ENCODE results near the gene IER2. TPM values are rescaled to one million over a fixed set of nuclear protein-coding genes. Genes with fewer than 3 reads are reported as not detected.
A peak's percentile ranks its signal among the peaks of the same experiment; 100 is the strongest.

IER2 gene
- total RNA-seq, 1 experiment from 2014 or later = 80.4 TPM

DNA sequence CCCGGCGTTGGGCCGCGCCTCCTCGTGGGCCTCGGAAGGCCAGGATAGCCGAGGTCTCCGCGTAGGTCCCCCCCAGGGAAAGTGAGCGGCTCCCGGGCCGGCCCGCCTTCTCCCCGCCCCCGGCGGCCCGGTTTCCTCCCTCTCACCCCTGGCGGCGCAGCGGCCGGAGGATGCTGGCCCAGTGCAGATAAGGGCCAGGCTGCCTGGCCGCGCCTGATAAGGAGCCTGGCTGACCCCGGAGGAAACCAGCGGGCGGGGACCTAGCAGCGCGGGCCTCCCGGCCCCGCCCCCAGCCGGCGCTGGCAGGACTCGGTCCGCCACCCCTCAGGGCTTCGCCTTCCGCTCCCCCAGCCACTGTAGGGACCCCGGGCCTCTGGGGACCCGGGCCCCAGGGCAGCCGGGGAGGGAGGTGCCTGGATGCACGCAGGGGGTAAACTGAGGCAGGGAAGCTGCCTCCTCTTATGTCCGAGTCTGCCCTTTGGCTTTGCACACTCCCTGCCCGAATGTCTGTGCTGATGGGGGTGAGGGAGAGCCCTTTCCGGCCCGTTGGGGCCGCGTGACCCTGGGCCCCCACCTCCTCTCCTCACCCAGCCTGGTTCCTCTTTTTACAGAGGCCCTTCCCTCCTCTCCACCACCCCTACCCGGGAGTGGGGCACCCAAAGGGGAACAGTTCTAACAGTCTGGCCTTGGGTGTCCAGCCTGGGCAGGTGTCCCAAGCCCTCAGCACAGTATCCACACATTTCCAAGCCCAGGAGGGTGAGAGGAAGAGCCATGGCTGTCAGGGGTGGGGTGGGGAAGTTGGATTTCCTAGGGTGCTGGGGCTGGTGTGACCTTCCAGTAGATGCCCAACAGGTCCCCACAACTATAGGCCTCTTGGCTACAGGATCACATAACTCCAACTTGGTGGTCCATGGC lies 47.3 kb upstream of the IER2 start, which contains the start of gene LYL1:
Gene LYL1 (minus strand): TSS at position 193 of the 915 bp plus-strand sequence. CDS start 1,687 bp downstream, outside the sequence.
- ChIA-PET CTCF (no interaction called here), POLR2A (no interaction called here)
- H3K27me3 ChIP-seq (ENCODE audit: control insufficient read depth, insufficient read depth, low read length) = no peaks in the 10 kb centered on the region
- in situ Hi-C loops (cut with HindIII; ENCODE audit: low pct_unique_long_range_greater_than_20kb, low sequenced_read_pairs) (no loop called here), intact Hi-C loops (cut with micrococcal nuclease; ENCODE audit: unreplicated experiment) (no loop called here)
- H3K4me1 ChIP-seq (ENCODE audit: control insufficient read depth, insufficient read depth, low read length) = peaks cover 9% of the 10 kb centered on the region
- ATAC-seq (peak; percentile 66), DNase-seq (ENCODE audit: low read depth, low spot score) (no peak)
- TF ChIP-seq TCF7L2 (IDR thresholded peaks at IDR 0.05; ENCODE audit: low read depth, low read length) (no peak), SIN3A (IDR thresholded peaks at IDR 0.05; ENCODE audit: borderline replicate concordance, insufficient read depth, low read depth, low read length) (no peak), POLR2AphosphoS5 (IDR thresholded peaks at IDR 0.05; ENCODE audit: low read depth, low read length) (no peak)
- TF ChIP-seq, protein P1, sequence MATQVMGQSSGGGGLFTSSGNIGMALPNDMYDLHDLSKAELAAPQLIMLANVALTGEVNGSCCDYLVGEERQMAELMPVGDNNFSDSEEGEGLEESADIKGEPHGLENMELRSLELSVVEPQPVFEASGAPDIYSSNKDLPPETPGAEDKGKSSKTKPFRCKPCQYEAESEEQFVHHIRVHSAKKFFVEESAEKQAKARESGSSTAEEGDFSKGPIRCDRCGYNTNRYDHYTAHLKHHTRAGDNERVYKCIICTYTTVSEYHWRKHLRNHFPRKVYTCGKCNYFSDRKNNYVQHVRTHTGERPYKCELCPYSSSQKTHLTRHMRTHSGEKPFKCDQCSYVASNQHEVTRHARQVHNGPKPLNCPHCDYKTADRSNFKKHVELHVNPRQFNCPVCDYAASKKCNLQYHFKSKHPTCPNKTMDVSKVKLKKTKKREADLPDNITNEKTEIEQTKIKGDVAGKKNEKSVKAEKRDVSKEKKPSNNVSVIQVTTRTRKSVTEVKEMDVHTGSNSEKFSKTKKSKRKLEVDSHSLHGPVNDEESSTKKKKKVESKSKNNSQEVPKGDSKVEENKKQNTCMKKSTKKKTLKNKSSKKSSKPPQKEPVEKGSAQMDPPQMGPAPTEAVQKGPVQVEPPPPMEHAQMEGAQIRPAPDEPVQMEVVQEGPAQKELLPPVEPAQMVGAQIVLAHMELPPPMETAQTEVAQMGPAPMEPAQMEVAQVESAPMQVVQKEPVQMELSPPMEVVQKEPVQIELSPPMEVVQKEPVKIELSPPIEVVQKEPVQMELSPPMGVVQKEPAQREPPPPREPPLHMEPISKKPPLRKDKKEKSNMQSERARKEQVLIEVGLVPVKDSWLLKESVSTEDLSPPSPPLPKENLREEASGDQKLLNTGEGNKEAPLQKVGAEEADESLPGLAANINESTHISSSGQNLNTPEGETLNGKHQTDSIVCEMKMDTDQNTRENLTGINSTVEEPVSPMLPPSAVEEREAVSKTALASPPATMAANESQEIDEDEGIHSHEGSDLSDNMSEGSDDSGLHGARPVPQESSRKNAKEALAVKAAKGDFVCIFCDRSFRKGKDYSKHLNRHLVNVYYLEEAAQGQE (IDR thresholded peaks at IDR 0.05; ENCODE audit: insufficient read depth in 1 of 2, low read depth in 2 of 2, low read length in 1 of 2) = no peak
- TF ChIP-seq, protein P2, sequence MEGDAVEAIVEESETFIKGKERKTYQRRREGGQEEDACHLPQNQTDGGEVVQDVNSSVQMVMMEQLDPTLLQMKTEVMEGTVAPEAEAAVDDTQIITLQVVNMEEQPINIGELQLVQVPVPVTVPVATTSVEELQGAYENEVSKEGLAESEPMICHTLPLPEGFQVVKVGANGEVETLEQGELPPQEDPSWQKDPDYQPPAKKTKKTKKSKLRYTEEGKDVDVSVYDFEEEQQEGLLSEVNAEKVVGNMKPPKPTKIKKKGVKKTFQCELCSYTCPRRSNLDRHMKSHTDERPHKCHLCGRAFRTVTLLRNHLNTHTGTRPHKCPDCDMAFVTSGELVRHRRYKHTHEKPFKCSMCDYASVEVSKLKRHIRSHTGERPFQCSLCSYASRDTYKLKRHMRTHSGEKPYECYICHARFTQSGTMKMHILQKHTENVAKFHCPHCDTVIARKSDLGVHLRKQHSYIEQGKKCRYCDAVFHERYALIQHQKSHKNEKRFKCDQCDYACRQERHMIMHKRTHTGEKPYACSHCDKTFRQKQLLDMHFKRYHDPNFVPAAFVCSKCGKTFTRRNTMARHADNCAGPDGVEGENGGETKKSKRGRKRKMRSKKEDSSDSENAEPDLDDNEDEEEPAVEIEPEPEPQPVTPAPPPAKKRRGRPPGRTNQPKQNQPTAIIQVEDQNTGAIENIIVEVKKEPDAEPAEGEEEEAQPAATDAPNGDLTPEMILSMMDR (IDR thresholded peaks at IDR 0.05) = no peak
- H3K36me3 ChIP-seq (ENCODE audit: control insufficient read depth, insufficient read depth, low read length) = 0 out of 2 replicates have a peak, but pooled peaks cover 2% of the 10 kb centered on the region
- no peaks in the 10 kb centered on the region for H3K9me3 ChIP-seq (ENCODE audit: control insufficient read depth, insufficient read depth, low read depth, low read length)
- no TSS peak for BruUV-seq (replicated peaks)
- H3K4me3 ChIP-seq (ENCODE audit: low read depth in 2 of 2, low read length in 2 of 2) = peak within 1 kb of the TSS; percentile 18 to 32
- peak within 1 kb of the TSS; percentile 48 for H3K27ac ChIP-seq (ENCODE audit: low read length)

DNA sequence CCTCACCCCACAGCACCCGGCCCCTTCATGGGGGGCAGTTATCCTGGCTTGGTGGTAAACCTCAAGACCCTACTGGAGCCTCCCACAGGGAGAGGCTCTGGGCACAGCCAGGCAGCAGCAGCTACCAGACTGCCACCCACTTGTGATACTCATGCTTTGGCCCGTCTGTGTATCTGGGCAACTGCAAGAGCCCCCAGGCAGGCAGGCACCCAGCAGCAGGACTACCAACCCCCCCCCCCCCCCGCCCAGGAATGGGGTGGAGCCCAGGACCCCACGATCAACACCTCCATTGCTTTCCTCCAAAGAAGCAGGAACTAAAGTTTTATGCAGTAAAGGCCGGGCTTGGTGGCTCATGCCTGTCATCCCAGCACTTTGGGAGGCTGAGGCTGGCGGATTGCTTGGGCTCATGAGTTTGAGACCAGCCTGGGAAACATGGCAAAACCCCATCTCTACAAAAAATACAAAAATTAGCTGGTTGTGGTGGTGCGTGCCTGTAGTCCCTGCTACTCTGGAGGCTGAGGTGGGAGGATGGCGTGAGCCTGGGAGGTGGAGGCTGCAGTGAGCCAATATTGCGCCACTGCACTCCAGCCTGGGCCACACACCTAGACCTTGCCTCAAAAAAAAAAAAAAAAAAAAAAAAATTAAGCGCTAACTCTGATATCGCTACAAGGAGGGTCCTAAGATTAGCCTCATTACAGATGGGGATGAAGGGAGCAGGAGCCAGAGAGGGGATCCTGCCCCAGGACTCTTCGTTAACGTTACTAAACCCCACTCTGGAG lies 46.4 kb upstream of the IER2 start:
- ChIA-PET POLR2A (no interaction called here), CTCF (no interaction called here)
- peaks cover 9% of the 10 kb centered on the region for H3K4me1 ChIP-seq (ENCODE audit: control insufficient read depth, insufficient read depth, low read length)
- ATAC-seq = peak; percentile 24; the same call in 1 of the 2 replicates
- H3K9me3 ChIP-seq (ENCODE audit: control insufficient read depth, insufficient read depth, low read depth, low read length) = no peaks in the 10 kb centered on the region
- BruUV-seq (replicated peaks) = no TSS peak
- DNase-seq (ENCODE audit: low read depth, low spot score) = no peak
- H3K27me3 ChIP-seq (ENCODE audit: control insufficient read depth, insufficient read depth, low read length) = no peaks in the 10 kb centered on the region
- 0 out of 2 replicates have a peak, but pooled peaks cover 2% of the 10 kb centered on the region for H3K36me3 ChIP-seq (ENCODE audit: control insufficient read depth, insufficient read depth, low read length)
- H3K27ac ChIP-seq (ENCODE audit: low read length) = no peak overlapping the region
- in situ Hi-C loops (cut with HindIII; ENCODE audit: low pct_unique_long_range_greater_than_20kb, low sequenced_read_pairs) = no loop called here
- no peak overlapping the region for H3K4me3 ChIP-seq (ENCODE audit: low read depth in 2 of 2, low read length in 2 of 2)
- intact Hi-C loops (cut with micrococcal nuclease; ENCODE audit: unreplicated experiment) = no loop called here
- TF ChIP-seq POLR2AphosphoS5 (IDR thresholded peaks at IDR 0.05; ENCODE audit: low read depth, low read length) (no peak), SIN3A (IDR thresholded peaks at IDR 0.05; ENCODE audit: borderline replicate concordance, insufficient read depth, low read depth, low read length) (no peak)
- TF ChIP-seq, protein P2 (IDR thresholded peaks at IDR 0.05) = no peak
- TF ChIP-seq, protein P1 (IDR thresholded peaks at IDR 0.05; ENCODE audit: insufficient read depth in 1 of 2, low read depth in 2 of 2, low read length in 1 of 2) = no peak
